Esophagus muscularis mucosa (tissue), 4 donors: ENCODE measurements around the gene CNNM3.

ENCODE experiments used
- EP300 ChIP-seq: sonication (generic); formaldehyde crosslinking; IDR thresholded peaks from one replicate; pipeline ENCODE4 v1.6.1; 2017; ENCODE audit warnings: antibody characterized with exemption
- POLR2A ChIP-seq: fragments of 450-650 bp; IDR thresholded peaks from one replicate; pipeline ENCODE4 v1.6.1; 2017; ENCODE audit warnings: antibody characterized with exemption, moderate library complexity, mild to moderate bottlenecking, low read depth
- TF ChIP-seq, protein P1 (sequence below), 3 experiments: fragments of 200-600 bp in 2 of 3; fragments of 450-650 bp in 1 of 3; sonication (generic) in 2 of 3; IDR thresholded peaks; one replicate each; pipeline ENCODE4 v1.5.1; 2017 to 2019; ENCODE audit warnings: antibody characterized with exemption in 3 of 3, mild to moderate bottlenecking in 2 of 3, moderate library complexity in 1 of 3

GRCh38 chr2:96870626-96871255 is 54.7 kb downstream of the CNNM3 start:
- TF ChIP-seq, protein P1, sequence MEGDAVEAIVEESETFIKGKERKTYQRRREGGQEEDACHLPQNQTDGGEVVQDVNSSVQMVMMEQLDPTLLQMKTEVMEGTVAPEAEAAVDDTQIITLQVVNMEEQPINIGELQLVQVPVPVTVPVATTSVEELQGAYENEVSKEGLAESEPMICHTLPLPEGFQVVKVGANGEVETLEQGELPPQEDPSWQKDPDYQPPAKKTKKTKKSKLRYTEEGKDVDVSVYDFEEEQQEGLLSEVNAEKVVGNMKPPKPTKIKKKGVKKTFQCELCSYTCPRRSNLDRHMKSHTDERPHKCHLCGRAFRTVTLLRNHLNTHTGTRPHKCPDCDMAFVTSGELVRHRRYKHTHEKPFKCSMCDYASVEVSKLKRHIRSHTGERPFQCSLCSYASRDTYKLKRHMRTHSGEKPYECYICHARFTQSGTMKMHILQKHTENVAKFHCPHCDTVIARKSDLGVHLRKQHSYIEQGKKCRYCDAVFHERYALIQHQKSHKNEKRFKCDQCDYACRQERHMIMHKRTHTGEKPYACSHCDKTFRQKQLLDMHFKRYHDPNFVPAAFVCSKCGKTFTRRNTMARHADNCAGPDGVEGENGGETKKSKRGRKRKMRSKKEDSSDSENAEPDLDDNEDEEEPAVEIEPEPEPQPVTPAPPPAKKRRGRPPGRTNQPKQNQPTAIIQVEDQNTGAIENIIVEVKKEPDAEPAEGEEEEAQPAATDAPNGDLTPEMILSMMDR (IDR thresholded peaks at IDR 0.05), result no peak
- TF ChIP-seq POLR2A, result no peak
- no peak for TF ChIP-seq EP300
